HG02759 (cell line): ENCODE measurements around the gene CD320.
"Not testable (repeated sequence)": the region's sequence is repeated elsewhere in the genome, so short reads cannot be mapped to it uniquely, and the experiment has no call there.

ENCODE experiments used
- ATAC-seq: cut with Tn5 transposase; IDR thresholded peaks from one replicate; pipeline ENCODE4 v1.9.1; 2021; ENCODE audit warnings: mild to moderate bottlenecking, moderate library complexity; ENCODE audit not compliant: unreplicated experiment

The CD320 gene

DNA sequence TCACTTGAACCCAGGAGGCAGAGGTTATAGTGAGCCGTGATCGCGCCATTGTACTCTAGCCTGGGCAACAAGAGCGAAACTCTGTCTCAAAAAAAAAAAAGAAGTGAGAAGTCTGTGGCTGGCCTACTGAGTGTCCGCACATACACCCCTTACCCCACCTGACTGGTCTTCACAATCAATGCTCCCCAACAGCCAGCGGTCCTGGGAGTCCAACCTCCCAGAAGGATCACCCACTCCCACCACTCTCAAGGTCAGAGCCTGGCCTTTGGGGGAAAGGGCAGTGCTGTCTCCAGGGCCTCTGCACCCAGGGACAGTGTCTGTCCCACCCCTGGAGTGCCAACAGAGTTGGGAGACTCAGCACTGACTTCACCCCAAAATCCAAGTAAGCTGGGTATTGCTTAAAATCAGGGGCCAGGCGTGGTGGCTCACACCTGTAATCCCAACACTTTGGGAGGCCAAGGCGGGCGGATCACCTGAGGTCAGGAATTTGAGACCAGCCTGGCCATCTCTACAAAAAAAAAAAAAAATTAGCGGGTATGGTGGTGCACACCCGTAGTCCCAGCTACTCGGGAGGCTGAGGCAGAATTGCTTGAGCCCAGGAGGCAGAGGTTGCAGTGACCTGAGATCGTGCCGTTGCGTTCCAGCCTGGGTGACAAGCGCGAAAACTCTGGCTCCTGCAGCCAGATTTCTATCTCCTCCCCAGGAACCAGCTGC, 2.3 kb upstream of the CD320 start:
- ATAC-seq: no peak

GRCh38 chr19:8308891-8309291, 733 bp upstream of the CD320 start:
- no peak for ATAC-seq

DNA sequence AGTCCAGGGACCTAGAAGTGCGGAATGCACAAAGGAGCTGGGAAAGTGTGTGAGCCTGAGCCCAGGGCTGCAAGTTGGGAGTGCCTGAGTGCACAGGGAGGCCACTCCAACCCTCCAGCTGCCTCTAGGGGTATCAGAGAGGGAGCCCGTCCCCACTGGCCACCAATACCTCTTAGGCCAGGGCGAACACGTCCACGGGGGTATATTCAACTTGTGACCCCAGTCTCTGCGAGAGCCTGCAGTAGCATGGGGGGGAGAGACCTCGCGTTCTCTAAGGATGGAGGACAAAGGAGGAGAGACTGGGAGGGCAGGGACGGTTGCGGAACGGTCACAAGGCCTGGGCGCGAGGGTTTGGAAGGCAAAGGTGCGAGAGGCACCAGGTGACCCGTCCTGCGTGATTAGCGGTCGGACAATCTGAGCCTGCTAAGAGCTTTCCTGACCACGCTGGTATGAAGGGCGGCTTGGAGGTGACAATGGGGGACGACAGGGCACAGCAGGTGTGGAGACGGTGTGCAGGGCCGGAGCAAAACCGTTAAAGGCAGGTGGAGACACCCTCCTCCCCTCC, 676 bp downstream of the CD320 start:
- no peak for ATAC-seq

DNA sequence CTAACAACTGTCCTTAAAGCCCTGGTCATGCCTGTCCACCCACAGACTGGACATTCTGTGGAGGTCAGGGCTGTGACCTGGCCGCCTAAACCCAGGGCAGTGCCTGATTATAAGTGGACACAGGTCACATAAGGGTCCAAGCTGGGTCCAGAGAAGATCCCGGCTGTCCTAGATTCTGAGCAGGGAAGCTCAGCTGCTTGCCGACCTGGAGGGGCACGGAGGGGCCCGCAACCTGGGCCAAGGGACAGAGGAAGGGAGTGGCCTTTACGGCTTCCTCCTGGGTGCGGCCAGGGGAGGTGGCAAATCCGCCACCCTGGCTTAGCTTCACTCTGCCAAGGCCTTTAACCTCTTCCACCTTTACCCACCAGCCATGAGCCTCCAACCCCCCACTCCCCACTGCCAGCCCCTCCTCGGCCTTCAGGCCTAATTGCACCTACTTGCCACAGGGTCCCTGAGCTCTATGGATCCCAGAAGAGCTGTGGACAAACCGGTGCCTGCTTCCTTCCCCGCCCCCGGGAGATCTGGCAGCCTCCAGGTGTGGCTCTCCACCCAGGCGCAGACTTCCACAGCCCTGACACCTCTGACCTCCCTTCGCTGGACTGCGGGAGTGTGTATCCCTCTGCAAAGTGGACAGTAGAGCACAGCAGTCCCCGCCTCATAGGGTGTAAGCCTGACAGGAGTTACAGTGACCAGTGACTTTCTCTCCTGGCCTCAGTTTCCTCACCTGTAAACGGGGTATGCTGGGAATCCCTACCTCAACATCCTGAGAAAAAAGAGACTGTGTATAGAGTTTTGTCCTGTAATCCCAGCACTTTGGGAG, 1.7 kb downstream of the CD320 start:
- no peak for ATAC-seq

GRCh38 chr19:8305798-8306197, 2.4 kb downstream of the CD320 start:
- no peak for ATAC-seq

GRCh38 chr19:8304841-8305621, 3.1 kb downstream of the CD320 start:
- ATAC-seq: no peak

GRCh38 chr19:8302734-8303133, 5.4 kb downstream of the CD320 start:
- ATAC-seq: no peak

DNA sequence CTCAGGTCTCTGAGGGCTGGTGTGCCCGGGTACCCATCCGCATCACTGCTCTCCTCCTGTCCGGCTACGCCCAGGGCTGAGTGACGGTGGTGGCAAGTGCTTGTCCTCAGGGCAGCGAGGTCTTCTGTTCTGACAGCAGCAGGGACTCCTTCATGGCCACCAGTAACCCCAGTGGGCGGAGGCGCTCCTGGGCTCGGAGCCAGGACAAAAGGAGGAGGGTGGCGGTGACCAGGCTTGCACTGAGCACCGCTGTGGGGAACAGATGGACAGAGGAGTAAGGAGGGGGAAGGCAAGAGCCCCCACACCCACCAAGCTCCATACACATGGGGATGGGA, 5.8 kb downstream of the CD320 start:
- no peak for ATAC-seq

GRCh38 chr19:8291337-8291736, 16.8 kb downstream of the CD320 start:
- ATAC-seq: not testable (repeated sequence)

DNA sequence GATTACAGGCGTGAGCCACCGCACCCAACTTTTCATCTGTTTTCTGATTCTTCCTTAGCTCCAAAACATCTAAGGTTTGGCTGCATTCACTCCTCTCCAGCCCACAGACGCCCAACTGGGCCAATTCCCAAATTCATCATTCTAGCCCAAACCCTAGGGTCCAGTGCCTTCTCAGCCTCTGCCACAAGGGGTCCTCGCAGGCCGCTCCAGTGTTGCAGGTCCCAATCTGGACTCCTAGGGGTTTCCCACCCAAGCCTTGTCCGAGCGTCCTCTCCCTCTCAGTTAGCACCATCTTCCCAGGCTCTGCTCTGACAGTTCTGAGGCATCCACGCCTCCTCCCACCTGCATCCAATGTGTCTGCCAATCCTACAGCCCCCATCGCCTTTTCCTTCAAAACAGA, 31.6 kb downstream of the CD320 start:
- not testable (repeated sequence) for ATAC-seq

DNA sequence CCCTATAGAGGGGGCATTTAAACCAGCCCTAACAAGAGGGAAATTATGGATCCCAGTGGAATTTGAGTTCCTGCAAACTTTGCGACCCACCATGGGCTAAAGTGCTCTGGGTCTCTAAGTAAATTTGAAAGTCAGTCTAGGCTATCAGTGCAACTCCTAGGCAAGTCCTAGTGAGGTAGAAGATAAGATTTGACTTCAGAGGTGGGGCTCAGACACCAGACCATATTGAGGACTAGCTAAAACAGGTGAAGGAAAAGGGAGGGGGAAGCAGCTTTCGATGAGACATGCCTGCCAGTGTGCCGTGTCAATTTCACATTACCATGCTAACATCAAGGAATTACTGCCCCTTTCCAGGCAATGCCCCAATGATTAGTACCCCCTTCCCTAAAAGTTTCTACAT, 38.4 kb downstream of the CD320 start:
- no peak for ATAC-seq

GRCh38 chr19:8265872-8266271, 42.3 kb downstream of the CD320 start:
- ATAC-seq: no peak

DNA sequence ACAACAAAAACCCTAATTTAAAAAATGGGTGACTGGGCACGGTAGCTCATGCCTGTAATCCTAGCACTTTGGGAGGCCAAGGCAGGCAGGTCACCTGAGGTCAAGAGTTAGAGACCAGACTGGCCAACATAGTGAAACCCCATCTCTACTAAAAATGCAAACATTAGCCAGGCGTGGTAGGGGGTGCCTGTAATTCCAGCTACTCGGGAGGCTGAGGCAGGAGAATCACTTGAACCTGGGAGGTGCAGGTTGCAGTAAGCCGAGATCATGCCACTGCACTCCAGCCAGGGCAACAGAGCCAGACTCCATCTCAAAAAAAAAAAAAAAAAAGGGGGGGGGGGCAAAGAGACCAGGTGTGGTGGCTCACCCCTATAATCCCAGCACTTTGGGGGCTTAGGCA, 43.9 kb downstream of the CD320 start:
- not testable (repeated sequence) for ATAC-seq

DNA sequence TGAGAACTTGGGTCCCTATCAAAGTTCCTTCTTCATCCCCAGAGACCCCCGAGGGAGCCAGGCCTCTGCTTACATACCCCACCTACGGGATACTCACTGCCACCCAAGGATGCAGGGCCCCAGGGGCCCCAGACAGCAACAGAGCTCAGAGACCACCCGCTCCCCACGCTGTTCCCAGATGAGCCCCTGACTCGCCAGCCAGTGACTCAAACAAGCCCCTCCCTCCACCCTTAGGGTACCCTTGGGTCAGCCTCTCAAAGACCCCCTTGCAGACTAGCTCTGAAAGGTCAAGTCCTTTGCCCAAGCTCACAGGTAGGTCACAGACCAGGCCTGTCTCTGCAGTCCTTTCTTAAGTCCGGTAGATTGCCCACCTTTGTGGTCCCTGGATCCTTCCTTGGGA, 45.7 kb downstream of the CD320 start:
- no peak for ATAC-seq

DNA sequence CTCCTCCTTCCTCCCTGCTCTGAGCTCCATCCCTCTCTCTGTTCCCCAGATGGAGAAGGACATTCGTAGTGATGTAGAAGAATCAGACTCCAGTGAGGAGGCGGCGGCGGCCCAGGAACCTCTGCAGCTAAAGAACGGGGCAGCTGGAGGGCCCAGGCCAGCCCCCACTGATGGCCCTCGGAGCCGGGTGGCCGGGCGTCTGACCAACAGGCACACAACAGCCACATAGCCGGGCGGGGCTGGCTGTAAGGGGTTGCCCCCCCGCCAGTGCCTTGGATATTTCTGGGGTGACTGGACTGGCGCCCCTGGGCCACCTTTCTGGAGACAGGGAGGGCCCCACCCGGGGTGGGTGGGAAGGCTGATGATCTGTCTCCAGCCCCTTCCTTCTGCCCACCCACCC, 46.3 kb downstream of the CD320 start:
- no peak for ATAC-seq

DNA sequence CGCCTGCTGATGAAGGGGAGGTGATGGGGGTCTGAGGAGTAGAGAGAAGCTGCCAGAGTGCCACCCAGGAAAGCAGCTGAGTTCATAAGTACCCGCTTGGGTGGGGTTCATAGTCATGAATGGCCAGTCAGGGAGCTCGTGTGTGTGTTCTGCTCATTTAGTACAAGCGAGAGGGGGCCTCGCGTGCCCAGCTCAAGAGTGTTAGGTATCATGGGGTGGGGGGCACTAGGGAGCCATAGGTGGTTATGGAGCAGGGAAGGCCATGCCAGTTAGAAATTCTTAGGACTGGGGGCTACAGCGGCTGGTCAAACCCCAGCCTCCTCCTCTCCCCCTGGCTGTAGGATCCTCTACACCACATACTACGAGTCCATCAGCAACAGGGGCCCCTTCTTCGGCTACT, 46.8 kb downstream of the CD320 start:
- ATAC-seq: no peak

DNA sequence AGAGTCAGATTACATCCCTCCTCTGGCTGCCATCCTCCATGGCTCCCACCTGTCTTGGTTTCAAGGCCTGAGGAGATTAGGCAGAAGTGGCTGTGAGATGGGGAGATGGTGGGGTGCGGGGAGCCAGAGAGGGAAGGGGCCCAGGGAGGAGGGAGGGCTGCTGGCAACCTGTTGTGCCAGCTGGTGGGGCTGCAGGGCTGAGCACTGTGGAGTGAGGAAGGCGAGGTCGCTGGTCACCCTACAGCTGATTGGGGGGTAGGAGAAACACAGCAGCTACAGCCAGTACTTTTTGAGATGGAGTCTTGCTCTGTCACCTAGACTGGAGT, 48.3 kb downstream of the CD320 start:
- no peak for ATAC-seq

DNA sequence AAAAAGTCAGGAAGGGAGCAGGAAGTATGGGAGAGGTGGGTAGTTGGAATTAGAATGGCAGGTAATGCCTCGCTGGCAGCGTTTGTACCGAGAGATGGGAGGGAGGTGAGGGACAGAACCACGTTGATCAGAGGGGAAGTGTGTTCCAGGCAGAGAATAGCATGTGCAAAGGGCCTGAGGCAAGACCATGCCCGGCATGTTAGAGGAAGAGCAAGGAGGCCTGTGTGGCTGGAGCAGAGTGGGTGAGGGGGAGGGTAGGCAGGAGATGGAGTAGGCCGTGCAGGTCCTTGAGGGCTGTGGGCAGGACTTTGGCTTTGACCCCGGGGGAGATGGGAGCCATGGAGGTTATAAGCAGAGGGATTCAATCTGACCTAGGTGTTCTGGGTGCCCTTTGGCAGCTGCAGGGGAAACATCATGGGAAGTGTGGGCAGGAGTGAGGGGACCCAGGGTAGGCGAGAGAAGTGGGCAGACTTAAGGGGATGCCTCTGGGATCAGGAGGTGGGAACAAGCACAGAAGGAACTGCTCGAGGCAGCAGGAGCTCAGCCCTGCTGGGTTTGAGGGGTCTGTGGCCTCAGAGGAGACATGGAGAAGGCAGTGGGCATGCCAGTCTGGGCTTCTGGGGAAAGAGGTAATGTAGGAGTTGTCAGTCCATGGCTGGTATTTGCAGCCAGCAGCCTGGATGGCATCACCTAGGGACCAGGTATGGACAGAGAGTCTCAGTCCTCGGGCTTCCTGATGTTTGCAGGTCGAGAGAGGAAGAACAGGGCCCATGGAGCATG, 48.8 kb downstream of the CD320 start:
- ATAC-seq: no peak

DNA sequence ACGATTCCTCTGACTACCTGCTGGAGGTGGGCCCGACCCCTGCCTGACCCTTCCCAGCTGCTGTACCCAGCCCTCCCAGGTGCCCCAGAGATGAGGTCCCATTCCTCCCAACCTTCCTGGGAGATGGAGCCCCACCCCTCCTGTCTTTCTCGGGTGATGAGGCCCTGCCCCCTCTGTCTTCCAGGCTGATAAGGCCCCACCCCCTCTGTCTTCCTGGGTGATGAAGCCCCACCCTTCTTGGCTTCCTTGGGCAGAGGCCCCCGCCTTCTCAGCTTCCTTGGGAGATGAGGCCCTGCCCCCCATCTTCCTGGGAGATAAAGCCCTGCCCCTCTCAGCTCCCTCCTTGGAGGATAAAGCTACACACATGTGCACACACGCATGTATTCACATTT, 51.1 kb downstream of the CD320 start:
- ATAC-seq: no peak

GRCh38 chr19:8256276-8257051, 51.7 kb downstream of the CD320 start:
- no peak for ATAC-seq
